Left ventricle myocardium inferior (tissue), 1 donor: ENCODE data around the gene KCNK16. TPM values are rescaled to one million over a fixed set of nuclear protein-coding genes. Genes with fewer than 3 reads are reported as not detected.
A peak's percentile ranks its signal among the peaks of the same experiment; 100 is the strongest.

ENCODE experiments used
- DNase-seq: peaks from one replicate; pipeline ENCODE4 v3.0.0-alpha.2; 2020
- H3K27ac ChIP-seq: fragments of 200-600 bp; replicated peaks from 2 replicates; pipeline ENCODE4 v1.8.0; 2021
- H3K27me3 ChIP-seq: fragments of 200-600 bp; 2 replicates; pipeline ENCODE4 v1.8.0; 2021; ENCODE audit warnings: low read depth
- H3K36me3 ChIP-seq: fragments of 200-600 bp; 2 replicates; pipeline ENCODE4 v1.8.0; 2021
- H3K4me1 ChIP-seq: fragments of 200-600 bp; 2 replicates; pipeline ENCODE4 v1.8.0; 2021
- H3K4me3 ChIP-seq: fragments of 200-600 bp; 2 replicates; pipeline ENCODE4 v1.8.0; 2021; ENCODE audit warnings: mild to moderate bottlenecking, moderate library complexity
- H3K9me3 ChIP-seq: fragments of 200-600 bp; replicated peaks from 2 replicates; pipeline ENCODE4 v1.8.0; 2021
- CTCF ChIP-seq: fragments of 200-600 bp; IDR thresholded peaks from 2 replicates; pipeline ENCODE4 v1.8.0; 2021; ENCODE audit warnings: antibody characterized with exemption, mild to moderate bottlenecking, borderline replicate concordance
- intact Hi-C: fragments of 100-400 bp; cut with micrococcal nuclease; formaldehyde crosslinking; loops from one replicate; pipeline ENCODE4 v1.11.0; 2022
- total RNA-seq: library from RNA; stranded (reverse); fragmentation: NEBNext Ultra II Directional; extraction: Animal tissue kit (Norgen Biotek cat#: 25700); gene quantifications from one replicate; pipeline ENCODE4 v1.2.1, GENCODE V29; 2021
- donor health status: DM: no; HTN: yes; CAD: no; lungs with severe emphysema.

KCNK16 gene
- total RNA-seq, 1 donor from 2014 or later, result not detected

GRCh38 chr6:39365281-39366074 is 43.0 kb upstream of the KCNK16 start:
- DNase-seq, result no peak
- peaks cover 6% of the 10 kb centered on the region for H3K4me1 ChIP-seq
- no peaks in the 10 kb centered on the region for H3K36me3 ChIP-seq
- H3K27me3 ChIP-seq, result peaks cover 21% of the 10 kb centered on the region
- no peak overlapping the region for H3K4me3 ChIP-seq
- H3K9me3 ChIP-seq, result no peaks in the 10 kb centered on the region
- TF ChIP-seq CTCF, result no peak
- intact Hi-C loops, result no loop called here
- no peak overlapping the region for H3K27ac ChIP-seq

DNA sequence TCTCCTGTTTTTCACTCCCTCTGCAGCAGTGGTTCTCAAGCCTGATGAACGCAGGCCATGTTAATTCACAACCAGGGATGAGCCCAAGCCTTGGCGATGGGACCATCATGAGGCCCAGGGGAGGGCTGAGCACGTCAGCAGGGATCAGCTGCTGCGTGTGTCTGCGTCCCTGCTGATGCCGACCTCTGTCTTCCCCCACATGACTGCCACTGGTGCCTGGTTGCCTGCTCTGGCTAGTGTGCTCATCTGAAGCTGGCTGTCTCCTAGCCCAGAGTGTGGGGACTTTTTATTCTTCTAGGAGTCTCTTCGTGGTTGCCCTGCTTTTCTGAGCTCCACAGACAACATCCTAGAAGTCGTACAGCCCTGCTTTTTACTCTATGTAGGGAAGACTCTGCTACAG is 40.8 kb upstream of the KCNK16 start:
- no peak for TF ChIP-seq CTCF
- H3K4me1 ChIP-seq, result peaks cover 6% of the 10 kb centered on the region
- H3K4me3 ChIP-seq, result no peak overlapping the region
- H3K27me3 ChIP-seq, result peaks cover 24% of the 10 kb centered on the region
- no peak overlapping the region for H3K27ac ChIP-seq
- H3K9me3 ChIP-seq, result no peaks in the 10 kb centered on the region
- intact Hi-C loops, result no loop called here
- H3K36me3 ChIP-seq, result no peaks in the 10 kb centered on the region
- no peak for DNase-seq

DNA sequence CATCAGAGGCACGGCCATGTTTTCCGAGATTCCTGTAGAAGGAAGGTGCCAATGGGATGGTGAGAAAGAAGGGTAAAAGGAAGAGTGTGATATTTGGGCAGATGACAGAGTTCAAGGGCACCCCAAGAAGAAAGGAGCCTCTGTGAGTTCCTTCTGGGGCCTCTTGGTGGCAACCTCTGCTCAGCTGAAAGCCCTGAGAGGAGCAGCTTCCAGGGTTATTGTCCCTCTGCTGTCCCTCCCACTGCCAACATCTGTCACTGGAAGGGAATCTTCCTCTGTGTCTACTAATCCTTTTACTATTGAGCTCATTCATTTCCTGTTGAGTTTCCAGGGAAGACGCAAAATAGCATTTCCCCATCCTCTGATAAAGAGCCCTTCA is 40.0 kb upstream of the KCNK16 start:
- intact Hi-C loops, result no loop called here
- Histone ChIP-seq H3K4me3 (no peak overlapping the region), H3K36me3 (no peaks in the 10 kb centered on the region), H3K4me1 (peaks cover 12% of the 10 kb centered on the region), H3K27ac (no peak overlapping the region), H3K9me3 (no peaks in the 10 kb centered on the region), H3K27me3 (peaks cover 24% of the 10 kb centered on the region)
- TF ChIP-seq CTCF, result no peak
- no peak for DNase-seq

GRCh38 chr6:39361657-39362486 is 39.4 kb upstream of the KCNK16 start:
- H3K27me3 ChIP-seq, result peaks cover 24% of the 10 kb centered on the region
- no peaks in the 10 kb centered on the region for H3K9me3 ChIP-seq
- no peaks in the 10 kb centered on the region for H3K36me3 ChIP-seq
- peaks cover 12% of the 10 kb centered on the region for H3K4me1 ChIP-seq
- DNase-seq, result peak; percentile 49
- intact Hi-C loops, result no loop called here
- TF ChIP-seq CTCF, result peak; percentile 86
- H3K4me3 ChIP-seq, result no peak overlapping the region
- no peak overlapping the region for H3K27ac ChIP-seq

GRCh38 chr6:39360378-39360777 is 37.9 kb upstream of the KCNK16 start:
- no peak for DNase-seq
- H3K27me3 ChIP-seq, result peaks cover 24% of the 10 kb centered on the region
- no peaks in the 10 kb centered on the region for H3K9me3 ChIP-seq
- H3K4me3 ChIP-seq, result no peak overlapping the region
- TF ChIP-seq CTCF, result no peak
- H3K4me1 ChIP-seq, result peaks cover 12% of the 10 kb centered on the region
- H3K27ac ChIP-seq, result no peak overlapping the region
- intact Hi-C loops, result no loop called here
- no peaks in the 10 kb centered on the region for H3K36me3 ChIP-seq
